ENCODE results near the gene CACNA1B.

CACNA1B gene

DNA sequence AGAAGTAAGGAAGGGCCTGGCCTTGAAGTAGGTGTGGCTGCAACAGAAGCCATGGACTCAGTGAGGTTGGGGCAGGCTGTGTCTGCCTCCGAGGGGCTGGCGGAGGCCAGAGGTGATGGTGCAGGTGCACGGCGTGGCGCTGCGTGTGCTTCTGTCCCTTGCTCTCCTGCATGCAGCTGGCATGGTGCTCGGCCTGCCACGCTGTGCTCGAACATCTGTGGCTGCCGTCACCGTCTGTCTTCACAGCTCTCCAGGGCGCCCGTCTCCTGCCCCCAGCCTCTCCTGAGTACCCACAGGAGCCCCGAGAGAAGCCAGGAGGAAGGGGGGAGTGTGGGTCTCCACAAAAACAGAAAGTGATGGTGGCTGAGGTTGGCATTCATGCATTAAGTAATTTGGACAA is 193.7 kb downstream of the CACNA1B start:
- DNase-seq (ENCODE audit: low read depth) = no peak
- TF ChIP-seq, protein P1, sequence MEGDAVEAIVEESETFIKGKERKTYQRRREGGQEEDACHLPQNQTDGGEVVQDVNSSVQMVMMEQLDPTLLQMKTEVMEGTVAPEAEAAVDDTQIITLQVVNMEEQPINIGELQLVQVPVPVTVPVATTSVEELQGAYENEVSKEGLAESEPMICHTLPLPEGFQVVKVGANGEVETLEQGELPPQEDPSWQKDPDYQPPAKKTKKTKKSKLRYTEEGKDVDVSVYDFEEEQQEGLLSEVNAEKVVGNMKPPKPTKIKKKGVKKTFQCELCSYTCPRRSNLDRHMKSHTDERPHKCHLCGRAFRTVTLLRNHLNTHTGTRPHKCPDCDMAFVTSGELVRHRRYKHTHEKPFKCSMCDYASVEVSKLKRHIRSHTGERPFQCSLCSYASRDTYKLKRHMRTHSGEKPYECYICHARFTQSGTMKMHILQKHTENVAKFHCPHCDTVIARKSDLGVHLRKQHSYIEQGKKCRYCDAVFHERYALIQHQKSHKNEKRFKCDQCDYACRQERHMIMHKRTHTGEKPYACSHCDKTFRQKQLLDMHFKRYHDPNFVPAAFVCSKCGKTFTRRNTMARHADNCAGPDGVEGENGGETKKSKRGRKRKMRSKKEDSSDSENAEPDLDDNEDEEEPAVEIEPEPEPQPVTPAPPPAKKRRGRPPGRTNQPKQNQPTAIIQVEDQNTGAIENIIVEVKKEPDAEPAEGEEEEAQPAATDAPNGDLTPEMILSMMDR (conservative IDR thresholded peaks at IDR 0.05; ENCODE audit: low read depth, low read length) = no peak
- H3K4me3 ChIP-seq (ENCODE audit: low read depth, low read length) = no peak overlapping the region

DNA sequence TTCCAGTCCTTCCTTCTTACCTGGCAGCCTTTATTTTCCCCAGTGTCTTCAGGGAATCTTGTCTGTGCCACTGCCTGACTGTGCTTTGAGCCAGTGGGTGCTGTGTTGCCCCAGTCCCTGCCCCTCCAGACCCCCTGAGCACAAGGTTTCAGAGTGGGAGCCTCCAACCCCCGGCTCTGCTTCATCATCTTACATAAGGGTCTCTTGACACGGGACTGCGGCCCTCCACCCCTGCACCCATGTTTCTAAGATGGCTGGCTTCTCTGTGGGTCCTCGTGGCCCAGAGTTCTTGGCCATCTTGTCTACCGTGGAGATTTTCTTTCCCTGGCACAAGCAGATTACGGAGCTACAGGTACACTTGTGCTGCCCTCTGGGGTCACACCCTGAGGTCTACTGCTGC is 194.1 kb downstream of the CACNA1B start:
- DNase-seq (ENCODE audit: low read depth) = no peak
- H3K4me3 ChIP-seq (ENCODE audit: low read depth, low read length) = no peak overlapping the region
- TF ChIP-seq, protein P1 (conservative IDR thresholded peaks at IDR 0.05; ENCODE audit: low read depth, low read length) = no peak

DNA sequence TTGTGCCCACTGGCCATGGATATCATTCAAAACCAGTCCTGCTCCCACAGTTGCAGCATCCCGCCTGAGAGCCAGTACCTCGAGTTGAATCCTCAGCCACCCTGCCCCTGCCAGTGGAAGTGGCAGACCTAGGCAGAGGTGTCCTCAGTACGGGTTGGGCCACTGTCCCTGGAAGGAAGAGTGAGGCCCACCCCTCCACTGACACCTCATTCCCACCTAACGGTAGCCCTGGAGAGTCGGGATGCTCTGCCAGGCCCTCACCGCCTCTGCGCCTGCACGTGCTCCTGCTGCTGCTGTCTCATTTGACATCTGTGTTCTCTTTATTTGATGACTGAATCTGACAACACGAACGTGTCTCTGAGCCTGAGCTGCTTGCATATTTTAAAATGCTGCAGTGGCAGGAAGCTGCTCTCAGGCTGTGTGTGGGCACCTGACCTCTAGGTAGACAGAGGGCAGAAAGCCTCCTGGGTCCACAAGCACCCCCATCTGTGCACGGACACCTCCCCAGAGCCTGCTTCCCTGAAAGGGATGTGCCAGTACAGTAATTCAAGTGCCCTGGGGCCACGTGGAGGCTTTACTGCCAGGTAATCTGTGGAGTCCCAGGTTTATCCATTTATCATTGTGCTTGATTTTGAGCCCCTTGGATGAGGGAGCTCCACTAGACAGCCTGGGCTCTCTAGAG is 194.7 kb downstream of the CACNA1B start:
- DNase-seq (ENCODE audit: low read depth) = no peak
- H3K4me3 ChIP-seq (ENCODE audit: low read depth, low read length) = no peak overlapping the region
- TF ChIP-seq, protein P1 (conservative IDR thresholded peaks at IDR 0.05; ENCODE audit: low read depth, low read length) = no peak

DNA sequence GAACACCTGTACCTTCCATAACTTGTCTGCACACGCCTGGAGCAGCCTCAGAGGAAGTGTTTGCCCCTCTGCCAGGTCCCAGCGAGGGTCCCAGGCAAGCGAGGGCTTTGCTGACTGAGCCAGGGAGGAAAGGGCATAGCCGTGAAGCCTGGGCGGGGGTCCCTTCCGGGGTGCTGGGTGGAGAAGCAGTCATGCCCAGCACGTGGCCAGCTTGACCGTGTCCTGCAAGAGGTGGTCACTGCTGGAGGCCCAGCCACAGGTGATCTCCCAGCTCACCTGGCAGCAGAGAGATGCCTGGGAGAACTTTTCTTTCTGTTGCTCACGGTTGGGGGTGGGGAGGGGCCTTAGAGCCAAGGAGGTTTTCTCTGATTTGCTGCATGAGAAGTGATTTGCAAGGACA is 195.3 kb downstream of the CACNA1B start:
- no peak overlapping the region for H3K4me3 ChIP-seq (ENCODE audit: low read depth, low read length)

DNA sequence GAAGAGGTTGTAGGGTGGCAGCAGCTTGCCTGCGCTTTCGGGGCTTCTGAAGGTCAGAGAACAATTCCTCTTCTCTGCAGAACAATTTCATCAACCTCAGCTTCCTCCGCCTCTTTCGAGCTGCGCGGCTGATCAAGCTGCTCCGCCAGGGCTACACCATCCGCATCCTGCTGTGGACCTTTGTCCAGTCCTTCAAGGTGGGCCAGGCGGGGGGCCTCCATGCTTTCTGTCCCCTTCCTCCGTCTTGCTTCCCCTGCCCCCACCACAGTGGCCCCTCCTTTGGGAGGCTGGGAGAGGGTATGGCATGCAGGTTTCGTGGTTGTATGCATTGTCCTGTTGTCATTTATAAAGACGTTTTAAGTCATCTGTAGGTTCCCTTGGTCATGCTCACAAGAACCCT is 195.8 kb downstream of the CACNA1B start:
- no peak for DNase-seq (ENCODE audit: low read depth)
- no peak overlapping the region for H3K4me3 ChIP-seq (ENCODE audit: low read depth, low read length)
- TF ChIP-seq, protein P1 (conservative IDR thresholded peaks at IDR 0.05; ENCODE audit: low read depth, low read length) = no peak

More for the DNA sequence above, 195.3 kb downstream of the CACNA1B start:
- no peak for DNase-seq (ENCODE audit: low read depth)
- TF ChIP-seq, protein P1 (conservative IDR thresholded peaks at IDR 0.05; ENCODE audit: low read depth, low read length) = no peak

DNA sequence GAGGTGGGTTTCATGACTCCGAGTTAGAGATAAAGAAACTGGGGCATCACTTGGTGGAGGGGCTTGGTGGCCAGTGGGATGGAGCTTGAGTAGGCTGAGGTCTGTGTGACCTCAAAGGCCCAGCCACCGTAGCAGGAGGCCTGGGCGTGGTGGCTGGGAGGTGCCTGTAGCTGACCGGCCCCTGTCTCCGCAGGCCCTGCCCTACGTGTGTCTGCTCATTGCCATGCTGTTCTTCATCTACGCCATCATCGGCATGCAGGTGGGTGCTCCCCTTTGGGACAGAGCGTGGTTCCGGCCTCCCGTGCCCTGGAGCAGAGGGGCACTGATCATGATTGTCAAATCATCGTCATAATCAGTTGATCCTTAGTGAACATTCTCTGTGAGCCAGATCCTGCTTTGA is 196.2 kb downstream of the CACNA1B start:
- TF ChIP-seq, protein P1 (conservative IDR thresholded peaks at IDR 0.05; ENCODE audit: low read depth, low read length) = no peak
- H3K4me3 ChIP-seq (ENCODE audit: low read depth, low read length) = no peak overlapping the region
- no peak for DNase-seq (ENCODE audit: low read depth)

DNA sequence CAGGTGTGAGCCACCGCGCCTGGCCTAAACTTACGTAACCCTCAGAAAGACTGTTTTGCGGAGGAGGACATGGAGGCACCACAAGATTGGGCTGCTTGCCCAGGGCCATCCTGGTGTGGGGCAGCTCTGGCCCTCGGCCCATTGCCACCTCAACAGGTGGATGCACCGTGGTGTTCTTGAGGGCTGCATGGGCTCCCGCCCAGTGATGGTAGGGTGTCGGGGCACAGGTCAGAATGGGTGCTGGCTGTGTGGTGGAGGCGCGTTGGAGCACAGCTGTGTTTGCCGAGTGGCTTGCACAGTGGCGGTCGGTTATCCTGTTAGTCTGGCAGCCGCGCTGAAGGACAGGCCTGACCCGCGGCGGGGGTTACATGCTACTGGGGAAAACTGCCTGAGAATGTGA is 196.9 kb downstream of the CACNA1B start:
- no peak overlapping the region for H3K4me3 ChIP-seq (ENCODE audit: low read depth, low read length)
- TF ChIP-seq, protein P1 (conservative IDR thresholded peaks at IDR 0.05; ENCODE audit: low read depth, low read length) = no peak
- DNase-seq (ENCODE audit: low read depth) = no peak
